Measurements from ENCODE around the gene FSTL4.

- TF ChIP-seq CTCF (IDR thresholded peaks at IDR 0.05) (no peak), ZFX (IDR thresholded peaks at IDR 0.05; ENCODE audit: borderline replicate concordance) (no peak)
Measured at GRCh38 chr5:133458435-133458834, 153.9 kb downstream of the FSTL4 start.
